Measurements from ENCODE around the gene HERC5.

GRCh38 chr4:88447371-88448095 is 9.4 kb upstream of the HERC5 start:
- TF ChIP-seq GATA2 (IDR thresholded peaks at IDR 0.05; ENCODE audit: low read depth, low read length) (no peak), GATA3 (IDR thresholded peaks at IDR 0.05; ENCODE audit: low read depth, low read length) (no peak)

Measured in SH-SY5Y (cell line).